Measurements from ENCODE around the gene NDUFS1.
"Not testable (repeated sequence)": the region's sequence is repeated elsewhere in the genome, so short reads cannot be mapped to it uniquely, and the experiment has no call there.

GRCh38 chr2:206098872-206099271 lies 60.4 kb downstream of the NDUFS1 start:
- TF ChIP-seq CTCF (conservative IDR thresholded peaks at IDR 0.05 in 1 of 2, IDR thresholded peaks at IDR 0.05 in 1 of 2; ENCODE audit: extremely low read depth in 1 of 2, insufficient read depth in 1 of 2, low read depth in 1 of 2, low read length in 2 of 2); EZH2 (IDR thresholded peaks at IDR 0.05; ENCODE audit: borderline replicate concordance, low read length): not testable (repeated sequence)

Data from mammary epithelial cell (primary cell).